SK-N-SH treated with all-trans-retinoic acid at 6 μM for 48 hours (cell line): ENCODE data around the gene CAMTA2.

ENCODE experiments used
- ATAC-seq: fragments of 200-7000 bp; cut with Tn5 transposase; 3 replicates; pipeline ENCODE4 v1.9.1; 2020; ENCODE audit warnings: mild to moderate bottlenecking, moderate library complexity
- ARNTL ChIP-seq: fragments of 450-650 bp; formaldehyde crosslinking; IDR thresholded peaks from 2 replicates; pipeline ENCODE4 v1.5.0; 2020; ENCODE audit warnings: low read depth, mild to moderate bottlenecking, moderate library complexity, borderline replicate concordance
- BACH2 ChIP-seq: fragments of 250-450 bp; sonication (Bioruptor Pico); IDR thresholded peaks from 2 replicates; pipeline ENCODE4 v1.9.0; 2021; ENCODE audit warnings: mild to moderate bottlenecking, borderline replicate concordance
- CSDC2 ChIP-seq: fragments of 250-450 bp; sonication (Bioruptor Pico); IDR thresholded peaks from 2 replicates; pipeline ENCODE4 v1.5.0; 2020; ENCODE audit warnings: mild to moderate bottlenecking, moderate library complexity
- ESRRG ChIP-seq: fragments of 250-450 bp; sonication (Bioruptor Pico); IDR thresholded peaks from 2 replicates; pipeline ENCODE4 v1.6.1; 2021; ENCODE audit warnings: mild to moderate bottlenecking
- PPARA ChIP-seq: fragments of 250-450 bp; sonication (Bioruptor Pico); IDR thresholded peaks from 2 replicates; pipeline ENCODE4 v1.5.0; 2020; ENCODE audit warnings: mild to moderate bottlenecking, borderline replicate concordance
- RARB ChIP-seq: fragments of 250-450 bp; sonication (Bioruptor Pico); IDR thresholded peaks from 2 replicates; pipeline ENCODE4 v1.8.0; 2021; ENCODE audit warnings: mild to moderate bottlenecking, moderate library complexity
- SNAI2 ChIP-seq: fragments of 250-450 bp; sonication (Bioruptor Pico); IDR thresholded peaks from 2 replicates; pipeline ENCODE4 v1.5.0; 2020; ENCODE audit warnings: mild to moderate bottlenecking, moderate library complexity
- TOX ChIP-seq: fragments of 250-450 bp; sonication (Bioruptor Pico); IDR thresholded peaks from 2 replicates; pipeline ENCODE4 v1.8.0; 2021; ENCODE audit warnings: mild to moderate bottlenecking, moderate library complexity, borderline replicate concordance
- ZC3H10 ChIP-seq: fragments of 250-450 bp; sonication (Bioruptor Pico); IDR thresholded peaks from 2 replicates; pipeline ENCODE4 v1.5.1; 2021; ENCODE audit warnings: mild to moderate bottlenecking, moderate library complexity
- ZFP3 ChIP-seq: fragments of 250-450 bp; sonication (Bioruptor Pico); IDR thresholded peaks from 2 replicates; pipeline ENCODE4 v1.5.0; 2020; ENCODE audit warnings: mild to moderate bottlenecking, moderate library complexity
- ZFP30 ChIP-seq: fragments of 450-650 bp; formaldehyde crosslinking; IDR thresholded peaks from 2 replicates; pipeline ENCODE4 v1.5.0; 2022; ENCODE audit warnings: mild to moderate bottlenecking, moderate library complexity
- ZNF565 ChIP-seq: fragments of 450-650 bp; formaldehyde crosslinking; conservative IDR thresholded peaks from 2 replicates; pipeline ENCODE4 v1.5.0; 2020; ENCODE audit warnings: low read depth, mild to moderate bottlenecking, moderate library complexity
- ZNF70 ChIP-seq: fragments of 450-650 bp; formaldehyde crosslinking; IDR thresholded peaks from 2 replicates; pipeline ENCODE4 v1.5.0; 2020; ENCODE audit warnings: mild to moderate bottlenecking, moderate library complexity
- ZNF8 ChIP-seq: fragments of 450-650 bp; formaldehyde crosslinking; IDR thresholded peaks from 2 replicates; pipeline ENCODE4 v1.5.0; 2020; ENCODE audit warnings: mild to moderate bottlenecking, moderate library complexity
- TF ChIP-seq, protein P1 (sequence below): fragments of 250-450 bp; sonication (Bioruptor Pico); IDR thresholded peaks from 2 replicates; pipeline ENCODE4 v1.5.0; 2020; ENCODE audit warnings: mild to moderate bottlenecking, moderate library complexity
- TF ChIP-seq, protein P2 (sequence below): fragments of 250-450 bp; sonication (Bioruptor Pico); IDR thresholded peaks from 2 replicates; pipeline ENCODE4 v1.8.0; 2020; ENCODE audit warnings: mild to moderate bottlenecking, moderate library complexity, borderline replicate concordance
- TF ChIP-seq, protein P3 (sequence below): fragments of 250-450 bp; sonication (Bioruptor Pico); IDR thresholded peaks from 2 replicates; pipeline ENCODE4 v1.5.1; 2021; ENCODE audit warnings: mild to moderate bottlenecking, moderate library complexity
- TF ChIP-seq, protein P4 (sequence below): fragments of 250-450 bp; sonication (Bioruptor Pico); IDR thresholded peaks from 2 replicates; pipeline ENCODE4 v1.8.0; 2021; ENCODE audit warnings: low read depth, mild to moderate bottlenecking, moderate library complexity, borderline replicate concordance

CAMTA2 gene

DNA sequence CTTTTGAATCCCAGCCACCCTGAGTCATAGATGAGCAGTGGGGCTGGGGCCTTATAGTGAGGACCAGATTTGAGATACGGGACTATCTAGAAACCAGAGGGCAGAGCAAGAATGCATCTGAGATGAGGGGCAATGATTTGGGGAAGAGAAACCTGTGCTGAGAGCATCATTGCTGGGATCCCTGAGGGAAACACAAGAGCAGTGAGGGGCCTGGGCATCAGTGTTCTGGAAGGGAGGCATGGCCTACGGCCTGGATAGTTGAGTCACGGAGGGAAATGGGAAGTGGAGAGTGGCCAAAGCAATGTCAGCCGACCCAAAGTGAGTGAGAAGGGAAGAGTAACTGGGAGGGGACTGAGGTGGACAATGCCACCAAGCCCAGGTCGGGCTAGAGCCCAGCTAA is 5.2 kb downstream of the CAMTA2 start (continued):
- no peak for TF ChIP-seq ZC3H10
- TF ChIP-seq PPARA = no peak
- TF ChIP-seq CSDC2 = no peak
- no peak for TF ChIP-seq ESRRG (CRISPR knock-in tag)
- no peak for TF ChIP-seq RARB (CRISPR knock-in tag)
- no peak for TF ChIP-seq TOX
- TF ChIP-seq ZFP3 (CRISPR knock-in tag) = no peak
- TF ChIP-seq, all 23 proteins: peak for 0

DNA sequence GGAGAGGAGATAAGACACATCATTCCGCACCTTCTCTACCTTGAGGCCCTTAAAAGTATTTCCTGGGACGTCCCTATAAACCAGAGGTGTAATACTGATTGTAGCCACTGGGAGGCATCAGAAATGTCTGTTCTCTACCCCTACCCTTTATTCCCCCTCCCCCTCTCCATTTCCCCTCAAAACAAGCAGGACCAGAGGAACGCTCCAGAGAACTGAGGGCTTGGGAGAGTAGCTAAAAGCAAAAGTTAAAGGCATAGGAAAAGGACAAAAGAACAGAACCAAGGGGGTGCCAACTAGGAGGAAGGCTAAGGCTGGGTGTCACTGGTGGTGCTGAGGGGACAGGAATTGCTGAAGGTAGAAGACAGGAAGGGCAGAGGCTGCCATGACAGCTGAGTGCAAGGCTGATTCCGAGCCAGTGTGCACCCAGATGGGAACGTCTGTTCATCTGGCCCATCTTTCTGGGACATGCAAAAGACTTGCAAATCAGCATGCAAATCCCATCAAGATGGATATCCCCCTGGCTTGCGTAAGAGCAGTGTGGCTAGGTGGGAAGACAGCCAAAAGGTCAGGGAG is 6.7 kb downstream of the CAMTA2 start:
- TF ChIP-seq, protein P1, sequence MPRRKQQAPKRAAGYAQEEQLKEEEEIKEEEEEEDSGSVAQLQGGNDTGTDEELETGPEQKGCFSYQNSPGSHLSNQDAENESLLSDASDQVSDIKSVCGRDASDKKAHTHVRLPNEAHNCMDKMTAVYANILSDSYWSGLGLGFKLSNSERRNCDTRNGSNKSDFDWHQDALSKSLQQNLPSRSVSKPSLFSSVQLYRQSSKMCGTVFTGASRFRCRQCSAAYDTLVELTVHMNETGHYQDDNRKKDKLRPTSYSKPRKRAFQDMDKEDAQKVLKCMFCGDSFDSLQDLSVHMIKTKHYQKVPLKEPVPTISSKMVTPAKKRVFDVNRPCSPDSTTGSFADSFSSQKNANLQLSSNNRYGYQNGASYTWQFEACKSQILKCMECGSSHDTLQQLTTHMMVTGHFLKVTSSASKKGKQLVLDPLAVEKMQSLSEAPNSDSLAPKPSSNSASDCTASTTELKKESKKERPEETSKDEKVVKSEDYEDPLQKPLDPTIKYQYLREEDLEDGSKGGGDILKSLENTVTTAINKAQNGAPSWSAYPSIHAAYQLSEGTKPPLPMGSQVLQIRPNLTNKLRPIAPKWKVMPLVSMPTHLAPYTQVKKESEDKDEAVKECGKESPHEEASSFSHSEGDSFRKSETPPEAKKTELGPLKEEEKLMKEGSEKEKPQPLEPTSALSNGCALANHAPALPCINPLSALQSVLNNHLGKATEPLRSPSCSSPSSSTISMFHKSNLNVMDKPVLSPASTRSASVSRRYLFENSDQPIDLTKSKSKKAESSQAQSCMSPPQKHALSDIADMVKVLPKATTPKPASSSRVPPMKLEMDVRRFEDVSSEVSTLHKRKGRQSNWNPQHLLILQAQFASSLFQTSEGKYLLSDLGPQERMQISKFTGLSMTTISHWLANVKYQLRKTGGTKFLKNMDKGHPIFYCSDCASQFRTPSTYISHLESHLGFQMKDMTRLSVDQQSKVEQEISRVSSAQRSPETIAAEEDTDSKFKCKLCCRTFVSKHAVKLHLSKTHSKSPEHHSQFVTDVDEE (CRISPR knock-in tag) = no peak
- TF ChIP-seq ZNF70 (CRISPR knock-in tag) (no peak), ARNTL (CRISPR knock-in tag) (no peak)
- peak; percentile 75 for ATAC-seq

DNA sequence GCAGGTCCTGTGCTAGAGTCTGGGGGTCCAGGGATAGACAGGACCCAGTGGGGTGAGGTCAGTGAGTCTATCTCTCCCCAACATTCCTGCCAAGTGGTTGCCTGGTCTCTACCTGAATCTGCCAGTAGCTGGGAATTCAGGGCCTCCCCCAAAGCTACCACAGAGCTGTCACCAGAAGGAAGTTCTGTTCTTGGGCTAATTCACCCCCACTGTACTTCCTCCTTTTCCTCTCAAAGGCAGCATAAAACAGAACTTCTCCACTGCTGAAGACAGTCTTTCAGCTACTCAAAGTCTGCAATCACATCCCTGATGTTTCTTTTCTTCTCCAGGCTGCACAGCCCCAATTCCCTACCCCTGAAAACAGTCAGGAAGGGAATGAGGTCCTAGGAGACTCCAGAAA is 8.7 kb downstream of the CAMTA2 start:
- ATAC-seq = no peak
- TF ChIP-seq RARB (CRISPR knock-in tag) (no peak), TOX (no peak), ZNF565 (CRISPR knock-in tag) (no peak), ZFP30 (CRISPR knock-in tag) (no peak), BACH2 (CRISPR knock-in tag) (no peak), PPARA (no peak), ESRRG (CRISPR knock-in tag) (no peak)
- TF ChIP-seq, protein P2, sequence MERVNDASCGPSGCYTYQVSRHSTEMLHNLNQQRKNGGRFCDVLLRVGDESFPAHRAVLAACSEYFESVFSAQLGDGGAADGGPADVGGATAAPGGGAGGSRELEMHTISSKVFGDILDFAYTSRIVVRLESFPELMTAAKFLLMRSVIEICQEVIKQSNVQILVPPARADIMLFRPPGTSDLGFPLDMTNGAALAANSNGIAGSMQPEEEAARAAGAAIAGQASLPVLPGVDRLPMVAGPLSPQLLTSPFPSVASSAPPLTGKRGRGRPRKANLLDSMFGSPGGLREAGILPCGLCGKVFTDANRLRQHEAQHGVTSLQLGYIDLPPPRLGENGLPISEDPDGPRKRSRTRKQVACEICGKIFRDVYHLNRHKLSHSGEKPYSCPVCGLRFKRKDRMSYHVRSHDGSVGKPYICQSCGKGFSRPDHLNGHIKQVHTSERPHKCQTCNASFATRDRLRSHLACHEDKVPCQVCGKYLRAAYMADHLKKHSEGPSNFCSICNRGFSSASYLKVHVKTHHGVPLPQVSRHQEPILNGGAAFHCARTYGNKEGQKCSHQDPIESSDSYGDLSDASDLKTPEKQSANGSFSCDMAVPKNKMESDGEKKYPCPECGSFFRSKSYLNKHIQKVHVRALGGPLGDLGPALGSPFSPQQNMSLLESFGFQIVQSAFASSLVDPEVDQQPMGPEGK (CRISPR knock-in tag) = no peak

DNA sequence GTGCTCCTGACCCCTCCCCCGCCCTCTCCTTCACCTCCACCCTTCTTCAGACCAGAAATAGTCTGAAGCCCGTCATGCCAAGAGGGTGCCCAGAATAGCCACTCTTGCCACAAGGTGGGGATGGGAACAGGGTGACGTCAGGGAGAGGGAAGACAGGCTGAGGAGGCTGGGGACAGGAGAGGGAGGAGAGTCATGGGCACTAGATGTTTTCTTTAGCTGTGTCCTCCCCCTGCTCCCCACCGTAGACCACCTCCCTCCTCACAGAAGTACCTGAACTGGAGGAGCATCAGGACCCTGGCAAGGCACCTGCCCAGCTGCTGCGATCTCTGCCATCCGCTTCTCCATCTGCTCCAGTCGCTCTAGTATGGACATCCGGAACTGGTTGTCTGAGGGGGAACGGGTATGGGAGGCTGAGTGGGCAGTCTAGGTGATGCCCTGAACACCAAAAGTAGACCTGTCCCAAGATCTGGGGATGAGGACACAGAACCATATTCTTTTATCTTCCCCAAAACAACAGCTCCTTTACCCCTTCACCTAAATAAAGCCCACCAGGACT is 13.3 kb downstream of the CAMTA2 start:
- no peak for ATAC-seq
- TF ChIP-seq ESRRG (CRISPR knock-in tag) (no peak), CSDC2 (no peak), BACH2 (CRISPR knock-in tag) (no peak), ARNTL (CRISPR knock-in tag) (no peak)
- TF ChIP-seq, protein P3, sequence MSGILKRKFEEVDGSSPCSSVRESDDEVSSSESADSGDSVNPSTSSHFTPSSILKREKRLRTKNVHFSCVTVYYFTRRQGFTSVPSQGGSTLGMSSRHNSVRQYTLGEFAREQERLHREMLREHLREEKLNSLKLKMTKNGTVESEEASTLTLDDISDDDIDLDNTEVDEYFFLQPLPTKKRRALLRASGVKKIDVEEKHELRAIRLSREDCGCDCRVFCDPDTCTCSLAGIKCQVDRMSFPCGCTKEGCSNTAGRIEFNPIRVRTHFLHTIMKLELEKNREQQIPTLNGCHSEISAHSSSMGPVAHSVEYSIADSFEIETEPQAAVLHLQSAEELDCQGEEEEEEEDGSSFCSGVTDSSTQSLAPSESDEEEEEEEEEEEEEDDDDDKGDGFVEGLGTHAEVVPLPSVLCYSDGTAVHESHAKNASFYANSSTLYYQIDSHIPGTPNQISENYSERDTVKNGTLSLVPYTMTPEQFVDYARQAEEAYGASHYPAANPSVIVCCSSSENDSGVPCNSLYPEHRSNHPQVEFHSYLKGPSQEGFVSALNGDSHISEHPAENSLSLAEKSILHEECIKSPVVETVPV (CRISPR knock-in tag) = no peak

DNA sequence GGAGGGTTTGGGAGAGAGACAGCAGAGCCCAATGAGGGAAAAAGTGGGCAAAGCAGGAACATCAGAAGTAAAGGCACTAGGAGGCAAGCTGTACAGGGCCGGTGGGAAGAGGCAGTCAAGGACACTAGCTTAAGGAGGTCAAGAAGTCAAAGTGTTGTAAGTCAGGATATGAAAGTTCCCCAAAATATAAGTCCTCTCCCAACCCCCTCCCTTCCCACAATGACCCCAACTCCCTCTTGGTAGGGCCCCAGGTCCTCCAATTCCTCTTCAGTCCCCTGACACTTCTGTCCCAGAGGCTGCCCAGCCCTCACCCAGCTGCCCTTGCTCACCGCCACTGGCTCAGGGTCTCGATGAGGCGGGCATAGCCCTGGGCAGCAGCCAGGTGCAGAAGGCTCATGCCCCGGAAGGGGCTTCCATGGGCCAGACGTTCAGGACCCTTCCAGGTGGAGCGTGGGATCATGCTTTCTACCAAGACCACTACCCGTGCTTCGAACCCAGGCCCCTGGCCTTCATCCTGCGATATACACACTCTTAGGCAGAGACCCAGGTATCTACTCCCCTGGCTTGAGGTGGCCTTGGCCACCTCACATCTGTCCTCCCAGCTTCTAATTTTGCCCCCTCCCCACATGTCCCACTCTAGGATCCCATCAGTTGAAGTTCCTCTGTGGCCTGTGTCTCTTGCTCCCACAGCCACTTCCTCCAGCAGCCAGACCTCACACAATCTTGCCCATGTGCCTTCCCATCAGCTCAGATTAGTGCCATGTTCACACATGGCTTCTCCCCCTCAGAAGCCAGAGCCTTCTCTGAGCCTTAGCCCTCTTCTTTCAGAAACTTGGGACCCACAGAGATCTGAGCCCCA is 14.0 kb downstream of the CAMTA2 start:
- no peak for ATAC-seq
- TF ChIP-seq ZNF70 (CRISPR knock-in tag) (no peak), ZNF565 (CRISPR knock-in tag) (no peak), CSDC2 (no peak), PPARA (no peak), ZNF8 (no peak), ARNTL (CRISPR knock-in tag) (no peak), RARB (CRISPR knock-in tag) (no peak), ZC3H10 (no peak), SNAI2 (no peak)
- TF ChIP-seq, protein P4, sequence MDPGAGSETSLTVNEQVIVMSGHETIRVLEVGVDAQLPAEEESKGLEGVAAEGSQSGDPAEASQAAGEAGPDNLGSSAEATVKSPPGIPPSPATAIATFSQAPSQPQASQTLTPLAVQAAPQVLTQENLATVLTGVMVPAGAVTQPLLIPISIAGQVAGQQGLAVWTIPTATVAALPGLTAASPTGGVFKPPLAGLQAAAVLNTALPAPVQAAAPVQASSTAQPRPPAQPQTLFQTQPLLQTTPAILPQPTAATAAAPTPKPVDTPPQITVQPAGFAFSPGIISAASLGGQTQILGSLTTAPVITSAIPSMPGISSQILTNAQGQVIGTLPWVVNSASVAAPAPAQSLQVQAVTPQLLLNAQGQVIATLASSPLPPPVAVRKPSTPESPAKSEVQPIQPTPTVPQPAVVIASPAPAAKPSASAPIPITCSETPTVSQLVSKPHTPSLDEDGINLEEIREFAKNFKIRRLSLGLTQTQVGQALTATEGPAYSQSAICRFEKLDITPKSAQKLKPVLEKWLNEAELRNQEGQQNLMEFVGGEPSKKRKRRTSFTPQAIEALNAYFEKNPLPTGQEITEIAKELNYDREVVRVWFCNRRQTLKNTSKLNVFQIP (CRISPR knock-in tag) = no peak
- TF ChIP-seq, protein P3 (CRISPR knock-in tag) = no peak
- TF ChIP-seq, protein P2 (CRISPR knock-in tag) = no peak
